HEK293 (cell line): ENCODE measurements around the gene INPP4B.

ENCODE experiments used
- CTCF ChIA-PET: fragments of 350-600 bp; formaldehyde crosslinking; extraction: SDS; loops from one replicate; lab custom pipeline; 2021; ENCODE audit warnings: antibody characterized with exemption; lab: Yijun Ruan, JAX
- POLR2A ChIA-PET: fragments of 300-600 bp; formaldehyde crosslinking; extraction: SDS; loops from one replicate; lab custom pipeline; 2020; ENCODE audit warnings: antibody characterized with exemption, inconsistent platforms; lab: Yijun Ruan, JAX
- H3K27ac ChIP-seq: fragments of 200-500 bp; sonication (Bioruptor generic); 2 replicates; pipeline ENCODE4 v1.5.1; 2014; ENCODE audit warnings: low read depth, low read length, control low read depth, inconsistent platforms; ENCODE audit errors: extremely low read depth
- H3K36me3 ChIP-seq, 2 experiments: fragments of 200-500 bp in 1 of 2; sonication (Bioruptor generic) in 1 of 2; 1 replicate in 1 of 2; 2 replicates in 1 of 2; pipeline ENCODE4 v1.5.1; 2014 to 2017; ENCODE audit warnings: inconsistent platforms in 2 of 2, low read length in 2 of 2; ENCODE audit not compliant: control insufficient read depth in 2 of 2, insufficient read depth in 1 of 2
- H3K4me1 ChIP-seq: fragments of 200-500 bp; sonication (Bioruptor generic); 2 replicates; pipeline ENCODE4 v1.5.1; 2014; ENCODE audit warnings: mild to moderate bottlenecking, low read length, inconsistent platforms; ENCODE audit not compliant: control insufficient read depth, insufficient read depth
- H3K4me3 ChIP-seq: 2 replicates; pipeline ENCODE4 v1.5.1; 2011; ENCODE audit warnings: low read depth, mild to moderate bottlenecking, control low read depth, low read length, moderate library complexity
- H3K9me3 ChIP-seq: fragments of 200-500 bp; sonication (Bioruptor generic); 2 replicates; pipeline ENCODE4 v1.5.1; 2014; ENCODE audit warnings: low read depth, low read length, inconsistent platforms; ENCODE audit not compliant: control insufficient read depth, insufficient read depth
- HOXA7 ChIP-seq: sonication (generic); formaldehyde crosslinking; IDR thresholded peaks from 2 replicates; pipeline ENCODE4 v1.8.1; 2022; ENCODE audit warnings: missing genetic modification reagents, borderline replicate concordance
- HOXC10 ChIP-seq: sonication (generic); formaldehyde crosslinking; IDR thresholded peaks from 2 replicates; pipeline ENCODE4 v1.8.1; 2023; ENCODE audit warnings: mild to moderate bottlenecking, missing genetic modification reagents
- KLF17 ChIP-seq: fragments of 450-650 bp; formaldehyde crosslinking; IDR thresholded peaks from 2 replicates; pipeline ENCODE4 v1.5.1; 2016; ENCODE audit warnings: missing biosample characterization, missing genetic modification characterization
- KLF7 ChIP-seq: fragments of 450-650 bp; formaldehyde crosslinking; IDR thresholded peaks from 2 replicates; pipeline ENCODE4 v1.5.1; 2016; ENCODE audit warnings: missing biosample characterization, missing genetic modification characterization, borderline replicate concordance
- KLF9 ChIP-seq: fragments of 450-650 bp; formaldehyde crosslinking; IDR thresholded peaks from 2 replicates; pipeline ENCODE4 v1.5.1; 2016; ENCODE audit warnings: missing biosample characterization, missing genetic modification characterization, low read depth
- MYNN ChIP-seq: fragments of 450-650 bp; formaldehyde crosslinking; IDR thresholded peaks from 2 replicates; pipeline ENCODE4 v1.5.1; 2016; ENCODE audit warnings: missing biosample characterization, missing genetic modification characterization, borderline replicate concordance
- MZF1 ChIP-seq: fragments of 450-650 bp; formaldehyde crosslinking; IDR thresholded peaks from 2 replicates; pipeline ENCODE4 v1.5.1; 2017; ENCODE audit warnings: missing biosample characterization, missing genetic modification characterization, borderline replicate concordance
- REPIN1 ChIP-seq: fragments of 450-650 bp; formaldehyde crosslinking; IDR thresholded peaks from 2 replicates; pipeline ENCODE4 v1.5.1; 2017; ENCODE audit warnings: missing biosample characterization, missing genetic modification characterization, low read depth
- SCRT1 ChIP-seq: fragments of 450-650 bp; formaldehyde crosslinking; IDR thresholded peaks from 2 replicates; pipeline ENCODE4 v1.5.1; 2016; ENCODE audit warnings: missing biosample characterization, missing genetic modification characterization, borderline replicate concordance
- ZBTB1 ChIP-seq: fragments of 450-650 bp; formaldehyde crosslinking; IDR thresholded peaks from 2 replicates; pipeline ENCODE4 v1.5.1; 2016; ENCODE audit warnings: missing biosample characterization, missing genetic modification characterization
- ZBTB10 ChIP-seq: fragments of 450-650 bp; formaldehyde crosslinking; IDR thresholded peaks from 2 replicates; pipeline ENCODE4 v1.5.1; 2016; ENCODE audit warnings: missing biosample characterization, missing genetic modification characterization
- ZFP37 ChIP-seq: fragments of 450-650 bp; formaldehyde crosslinking; IDR thresholded peaks from 2 replicates; pipeline ENCODE4 v1.5.1; 2016; ENCODE audit warnings: missing biosample characterization, missing genetic modification characterization
- ZIC2 ChIP-seq: fragments of 450-650 bp; formaldehyde crosslinking; IDR thresholded peaks from 2 replicates; pipeline ENCODE4 v1.5.1; 2016; ENCODE audit warnings: missing biosample characterization, missing genetic modification characterization
- ZNF157 ChIP-seq: fragments of 450-650 bp; formaldehyde crosslinking; IDR thresholded peaks from 2 replicates; pipeline ENCODE4 v1.5.1; 2016; ENCODE audit warnings: missing biosample characterization, missing genetic modification characterization
- ZNF16 ChIP-seq: fragments of 450-650 bp; formaldehyde crosslinking; IDR thresholded peaks from 2 replicates; pipeline ENCODE4 v1.5.1; 2016; ENCODE audit warnings: low read depth, missing biosample characterization, missing genetic modification characterization
- ZNF184 ChIP-seq: fragments of 450-650 bp; IDR thresholded peaks from 2 replicates; pipeline ENCODE4 v1.5.1; 2018; ENCODE audit warnings: missing biosample characterization, mild to moderate bottlenecking, missing genetic modification characterization
- ZNF221 ChIP-seq: fragments of 450-650 bp; formaldehyde crosslinking; IDR thresholded peaks from 2 replicates; pipeline ENCODE4 v1.5.1; 2017; ENCODE audit warnings: missing biosample characterization, missing genetic modification characterization, borderline replicate concordance
- ZNF266 ChIP-seq: fragments of 450-650 bp; formaldehyde crosslinking; IDR thresholded peaks from 2 replicates; pipeline ENCODE4 v1.5.1; 2016; ENCODE audit warnings: missing biosample characterization, missing genetic modification characterization, low read depth
- ZNF366 ChIP-seq: fragments of 450-650 bp; formaldehyde crosslinking; conservative IDR thresholded peaks from 2 replicates; pipeline ENCODE4 v1.5.1; 2016; ENCODE audit warnings: missing biosample characterization, missing genetic modification characterization
- ZNF501 ChIP-seq: fragments of 450-650 bp; formaldehyde crosslinking; IDR thresholded peaks from 2 replicates; pipeline ENCODE4 v1.5.1; 2016; ENCODE audit warnings: missing biosample characterization, missing genetic modification characterization
- ZNF558 ChIP-seq: fragments of 450-650 bp; formaldehyde crosslinking; IDR thresholded peaks from 2 replicates; pipeline ENCODE4 v1.5.1; 2016; ENCODE audit warnings: missing biosample characterization, missing genetic modification characterization
- ZNF571 ChIP-seq: fragments of 450-650 bp; formaldehyde crosslinking; IDR thresholded peaks from 2 replicates; pipeline ENCODE4 v1.5.0; 2017; ENCODE audit warnings: missing biosample characterization, missing genetic modification characterization
- ZNF596 ChIP-seq: fragments of 450-650 bp; IDR thresholded peaks from 2 replicates; pipeline ENCODE4 v1.5.0; 2018; ENCODE audit warnings: missing biosample characterization, mild to moderate bottlenecking, missing genetic modification characterization, moderate library complexity
- ZNF610 ChIP-seq: fragments of 450-650 bp; formaldehyde crosslinking; IDR thresholded peaks from 2 replicates; pipeline ENCODE4 v1.5.1; 2016; ENCODE audit warnings: missing biosample characterization, missing genetic modification characterization, borderline replicate concordance
- ZNF629 ChIP-seq: fragments of 450-650 bp; formaldehyde crosslinking; IDR thresholded peaks from 2 replicates; pipeline ENCODE4 v1.5.1; 2017; ENCODE audit warnings: missing biosample characterization, missing genetic modification characterization
- ZNF654 ChIP-seq: fragments of 450-650 bp; formaldehyde crosslinking; IDR thresholded peaks from 2 replicates; pipeline ENCODE4 v1.5.1; 2016; ENCODE audit warnings: low read depth, missing biosample characterization, missing genetic modification characterization
- ZNF660 ChIP-seq: fragments of 450-650 bp; IDR thresholded peaks from 2 replicates; pipeline ENCODE4 v1.5.1; 2018; ENCODE audit warnings: missing biosample characterization, mild to moderate bottlenecking, missing genetic modification characterization
- ZNF747 ChIP-seq: fragments of 450-650 bp; formaldehyde crosslinking; IDR thresholded peaks from 2 replicates; pipeline ENCODE4 v1.5.1; 2016; ENCODE audit warnings: missing biosample characterization, missing genetic modification characterization
- ZNF792 ChIP-seq: fragments of 450-650 bp; formaldehyde crosslinking; IDR thresholded peaks from 2 replicates; pipeline ENCODE4 v1.5.1; 2016; ENCODE audit warnings: missing biosample characterization, missing genetic modification characterization
- ZNF830 ChIP-seq: fragments of 450-650 bp; IDR thresholded peaks from 2 replicates; pipeline ENCODE4 v1.5.0; 2018; ENCODE audit warnings: missing biosample characterization, missing genetic modification characterization, low read depth, mild to moderate bottlenecking, moderate library complexity
- ZSCAN23 ChIP-seq: fragments of 450-650 bp; formaldehyde crosslinking; IDR thresholded peaks from 2 replicates; pipeline ENCODE4 v1.5.1; 2016; ENCODE audit warnings: missing biosample characterization, missing genetic modification characterization
- ZSCAN4 ChIP-seq: fragments of 450-650 bp; formaldehyde crosslinking; IDR thresholded peaks from 2 replicates; pipeline ENCODE4 v1.5.1; 2017; ENCODE audit warnings: missing biosample characterization, missing genetic modification characterization

Gene INPP4B

GRCh38 chr4:142021181-142021580, 824.9 kb downstream of the INPP4B start:
- no peak overlapping the region for H3K4me3 ChIP-seq
- H3K9me3 ChIP-seq = no peaks in the 10 kb centered on the region
- no peak overlapping the region for H3K27ac ChIP-seq
- H3K36me3 ChIP-seq = no peaks in the 10 kb centered on the region
- ChIA-PET CTCF (no interaction called here), POLR2A (no interaction called here)
- H3K4me1 ChIP-seq = no peaks in the 10 kb centered on the region
- TF ChIP-seq ZBTB1 = no peak
- no peak for TF ChIP-seq ZNF596 (tag by site-specific recombination)
- TF ChIP-seq REPIN1 = no peak
- TF ChIP-seq ZNF501 = no peak
- no peak for TF ChIP-seq KLF17 (tag by site-specific recombination)

- no peaks in the 10 kb centered on the region for H3K4me1 ChIP-seq
- ChIA-PET POLR2A (no interaction called here), CTCF (no interaction called here)
- no peaks in the 10 kb centered on the region for H3K9me3 ChIP-seq
- H3K27ac ChIP-seq = no peak overlapping the region
- H3K36me3 ChIP-seq = no peaks in the 10 kb centered on the region
- H3K4me3 ChIP-seq = no peak overlapping the region
- TF ChIP-seq ZFP37 (tag by site-specific recombination) (no peak), ZNF610 (tag by site-specific recombination) (no peak), SCRT1 (tag by site-specific recombination) (no peak), MZF1 (tag by site-specific recombination) (no peak), ZSCAN4 (tag by site-specific recombination) (no peak), ZNF792 (tag by site-specific recombination) (no peak), ZNF157 (no peak), ZNF660 (tag by site-specific recombination) (no peak), ZNF221 (tag by site-specific recombination) (no peak), HOXA7 (CRISPR knock-in tag) (no peak), ZNF184 (tag by site-specific recombination) (no peak), ZNF366 (tag by site-specific recombination) (no peak), ZNF571 (tag by site-specific recombination) (no peak)
Observed at GRCh38 chr4:142016031-142016430, 830.1 kb downstream of the INPP4B start.

GRCh38 chr4:142009751-142010150, 836.4 kb downstream of the INPP4B start:
- Histone ChIP-seq H3K27ac (no peak overlapping the region), H3K9me3 (no peaks in the 10 kb centered on the region), H3K4me1 (no peaks in the 10 kb centered on the region), H3K36me3 (no peaks in the 10 kb centered on the region), H3K4me3 (no peak overlapping the region)
- TF ChIP-seq ZNF792 (tag by site-specific recombination) (no peak), ZNF558 (tag by site-specific recombination) (no peak), ZNF747 (tag by site-specific recombination) (no peak), ZSCAN23 (tag by site-specific recombination) (no peak), REPIN1 (no peak), ZNF830 (tag by site-specific recombination) (no peak), HOXC10 (CRISPR knock-in tag) (no peak), ZNF266 (tag by site-specific recombination) (no peak), KLF9 (no peak), ZIC2 (tag by site-specific recombination) (no peak), ZBTB10 (tag by site-specific recombination) (no peak), MYNN (tag by site-specific recombination) (no peak), KLF7 (tag by site-specific recombination) (no peak), ZNF629 (tag by site-specific recombination) (no peak), ZNF654 (no peak), ZNF16 (tag by site-specific recombination) (no peak)
- POLR2A ChIA-PET = no interaction called here
- CTCF ChIA-PET = no interaction called here
